ENCODE results near the gene GSK3B.

GSK3B gene

DNA sequence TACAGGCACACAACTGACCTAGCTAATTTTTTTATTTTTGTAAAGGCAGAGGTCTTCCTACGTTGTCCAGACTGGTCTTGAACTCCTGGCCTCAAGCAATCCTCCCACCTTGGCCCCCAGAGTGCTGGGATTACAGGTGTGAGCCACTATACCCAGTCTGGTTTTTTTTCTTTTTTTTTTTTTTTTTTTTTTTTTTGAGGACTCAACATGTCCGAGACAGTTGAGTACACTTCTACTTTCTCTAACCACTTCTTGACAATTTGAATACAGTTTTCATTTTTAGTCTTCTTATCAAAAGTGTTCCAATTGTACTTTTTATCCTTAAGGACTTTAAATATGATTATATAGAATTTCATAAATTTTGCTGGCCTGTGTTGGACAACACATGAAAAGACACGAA, 7.4 kb upstream of the GSK3B start:
- no peak for FAIRE-seq
- TF ChIP-seq SPI1 (IDR thresholded peaks at IDR 0.05; ENCODE audit: low read depth, low read length) (no peak), POLR2AphosphoS5 (IDR thresholded peaks at IDR 0.05; ENCODE audit: low read depth, low read length) (no peak)
- DNase-seq (ENCODE audit: insufficient read length, low spot score), result no peak

DNA sequence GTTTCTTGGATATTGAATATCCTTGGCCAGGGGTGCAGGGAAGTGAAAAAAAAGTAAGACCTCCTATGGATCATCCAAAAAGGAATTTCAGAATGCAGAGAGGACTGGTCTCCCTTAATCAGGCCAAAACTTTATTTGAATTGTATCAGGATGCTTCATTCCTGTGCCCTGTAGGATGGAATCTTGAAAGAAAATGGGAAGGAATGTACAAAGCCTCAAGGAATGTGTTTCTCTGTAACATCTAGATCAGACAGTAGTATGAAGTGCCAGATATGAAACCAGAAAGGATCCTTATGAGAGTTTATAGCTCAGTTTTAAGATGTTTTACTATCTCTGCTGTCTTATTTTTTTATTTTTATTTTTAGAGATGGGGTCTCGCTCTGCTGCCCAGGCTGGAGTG, 6.5 kb upstream of the GSK3B start:
- no peak for FAIRE-seq
- TF ChIP-seq POLR2AphosphoS5 (IDR thresholded peaks at IDR 0.05; ENCODE audit: low read depth, low read length) (no peak), PAX5 (IDR thresholded peaks at IDR 0.05; ENCODE audit: insufficient read depth, low read length, severe bottlenecking) (no peak), SPI1 (IDR thresholded peaks at IDR 0.05; ENCODE audit: low read depth, low read length) (no peak), TAF1 (IDR thresholded peaks at IDR 0.05; ENCODE audit: low read depth, low read length) (no peak), POLR2A (IDR thresholded peaks at IDR 0.05; ENCODE audit: low read depth, low read length) (no peak), POU2F2 (IDR thresholded peaks at IDR 0.05; ENCODE audit: low read depth, low read length) (no peak)

DNA sequence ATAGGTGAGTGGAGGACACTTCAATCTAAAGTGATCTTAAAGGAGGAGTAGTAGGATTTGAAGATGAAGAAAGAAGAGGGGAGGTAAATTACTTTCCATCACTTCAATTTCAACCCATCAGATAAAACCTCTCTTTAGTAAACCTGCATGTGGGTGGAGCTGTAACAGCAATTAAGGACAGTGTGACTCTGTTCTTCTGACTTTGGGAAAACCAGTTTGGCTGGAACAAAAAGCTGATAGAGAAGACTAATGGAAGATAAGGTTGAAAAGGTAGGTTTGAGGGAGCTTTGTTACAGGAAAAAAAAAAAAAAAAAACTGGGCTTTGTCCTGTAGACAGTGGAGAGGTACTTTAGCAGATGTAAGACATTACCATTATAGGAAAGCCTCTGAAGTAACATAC, 4.5 kb upstream of the GSK3B start:
- no peak for FAIRE-seq
- TF ChIP-seq SPI1 (IDR thresholded peaks at IDR 0.05; ENCODE audit: low read depth, low read length), result no peak
- TF ChIP-seq POLR2AphosphoS5 (IDR thresholded peaks at IDR 0.05; ENCODE audit: low read depth, low read length), result no peak
- TF ChIP-seq POU2F2 (IDR thresholded peaks at IDR 0.05; ENCODE audit: low read depth, low read length), result no peak
- no peak for TF ChIP-seq TAF1 (IDR thresholded peaks at IDR 0.05; ENCODE audit: low read depth, low read length)
- no peak for TF ChIP-seq POLR2A (IDR thresholded peaks at IDR 0.05; ENCODE audit: low read depth, low read length)
- no peak for TF ChIP-seq PAX5 (IDR thresholded peaks at IDR 0.05; ENCODE audit: insufficient read depth, low read length, severe bottlenecking)
- DNase-seq (ENCODE audit: insufficient read length, low spot score), result no peak

More for the DNA sequence above, 6.5 kb upstream of the GSK3B start:
- DNase-seq (ENCODE audit: insufficient read length, low spot score), result no peak

DNA sequence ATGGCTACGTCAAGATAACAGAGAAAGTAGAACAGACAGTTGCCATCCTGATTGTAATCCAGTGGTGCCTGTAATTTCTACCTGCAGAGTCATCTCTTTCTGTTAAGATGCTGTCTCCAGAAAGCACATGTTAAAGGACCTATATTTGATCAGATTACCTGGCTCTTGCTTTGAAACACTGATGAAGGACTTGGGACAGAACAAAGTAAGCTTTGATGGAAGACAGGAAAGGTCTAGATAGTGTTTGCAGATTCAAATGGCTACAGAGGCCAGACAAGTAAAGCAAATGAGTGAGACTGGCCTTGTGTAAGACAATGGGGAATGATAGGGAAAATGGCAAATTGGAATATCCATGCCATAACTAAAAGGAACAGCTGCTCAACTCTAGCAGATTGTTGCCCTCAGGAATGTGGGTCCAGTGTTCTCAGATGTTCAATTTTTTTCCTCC, 1.8 kb upstream of the GSK3B start:
- TF ChIP-seq POLR2AphosphoS5 (IDR thresholded peaks at IDR 0.05; ENCODE audit: low read depth, low read length) (no peak), TAF1 (IDR thresholded peaks at IDR 0.05; ENCODE audit: low read depth, low read length) (no peak), POLR2A (IDR thresholded peaks at IDR 0.05; ENCODE audit: low read depth, low read length) (no peak), POU2F2 (IDR thresholded peaks at IDR 0.05; ENCODE audit: low read depth, low read length) (no peak), PAX5 (IDR thresholded peaks at IDR 0.05; ENCODE audit: insufficient read depth, low read length, severe bottlenecking) (no peak), SPI1 (IDR thresholded peaks at IDR 0.05; ENCODE audit: low read depth, low read length) (no peak)
- DNase-seq (ENCODE audit: insufficient read length, low spot score) (no peak), FAIRE-seq (no peak)

DNA sequence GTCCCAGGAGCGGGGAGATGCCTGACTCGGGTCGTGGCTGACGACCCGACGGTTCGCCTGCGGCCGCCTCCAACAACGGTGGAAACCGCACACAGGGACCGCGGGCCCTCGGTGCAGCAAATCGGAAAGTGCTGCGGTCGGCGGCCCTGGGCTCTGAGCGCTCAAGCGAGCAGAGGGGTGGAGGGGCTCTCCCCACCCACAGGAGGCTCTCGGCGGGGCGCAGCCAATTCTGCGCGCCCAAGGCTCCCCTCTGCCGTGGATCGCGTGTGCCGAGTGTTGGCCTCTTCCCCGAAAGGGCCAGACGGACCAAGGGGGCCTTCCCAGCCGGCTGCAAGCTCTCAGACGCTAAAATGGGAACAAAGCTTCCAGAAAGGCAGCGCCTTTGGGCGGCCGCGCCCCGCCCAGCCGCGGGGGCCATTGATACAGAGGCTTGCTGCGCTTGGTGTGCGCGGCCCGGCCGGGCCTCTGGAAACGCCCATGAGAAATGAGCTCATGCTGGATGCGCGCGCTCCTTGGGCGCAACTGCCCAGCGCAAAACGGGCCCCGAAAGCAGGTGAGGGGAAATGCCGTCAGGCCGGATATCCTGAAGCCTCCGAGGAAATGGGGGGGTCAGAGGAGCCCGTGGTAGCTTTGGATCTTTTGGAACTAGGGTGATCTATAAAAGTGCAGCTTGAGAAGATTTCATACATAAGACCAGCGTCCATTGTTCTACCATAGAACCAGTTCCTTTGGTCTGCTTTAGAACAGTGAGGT, 1.2 kb upstream of the GSK3B start:
- TF ChIP-seq SPI1 (IDR thresholded peaks at IDR 0.05; ENCODE audit: low read depth, low read length) (peak; percentile 36), PAX5 (IDR thresholded peaks at IDR 0.05; ENCODE audit: insufficient read depth, low read length, severe bottlenecking) (peak; percentile 92), POU2F2 (IDR thresholded peaks at IDR 0.05; ENCODE audit: low read depth, low read length) (no peak; the same call in 1 of the 2 replicates), POLR2A (IDR thresholded peaks at IDR 0.05; ENCODE audit: low read depth, low read length) (peak; percentile 89), TAF1 (IDR thresholded peaks at IDR 0.05; ENCODE audit: low read depth, low read length) (peak; percentile 89; the same call in 1 of the 2 replicates), POLR2AphosphoS5 (IDR thresholded peaks at IDR 0.05; ENCODE audit: low read depth, low read length) (peak; percentile 86)
- DNase-seq (ENCODE audit: insufficient read length, low spot score) (peak; percentile 44), FAIRE-seq (no peak)

DNA sequence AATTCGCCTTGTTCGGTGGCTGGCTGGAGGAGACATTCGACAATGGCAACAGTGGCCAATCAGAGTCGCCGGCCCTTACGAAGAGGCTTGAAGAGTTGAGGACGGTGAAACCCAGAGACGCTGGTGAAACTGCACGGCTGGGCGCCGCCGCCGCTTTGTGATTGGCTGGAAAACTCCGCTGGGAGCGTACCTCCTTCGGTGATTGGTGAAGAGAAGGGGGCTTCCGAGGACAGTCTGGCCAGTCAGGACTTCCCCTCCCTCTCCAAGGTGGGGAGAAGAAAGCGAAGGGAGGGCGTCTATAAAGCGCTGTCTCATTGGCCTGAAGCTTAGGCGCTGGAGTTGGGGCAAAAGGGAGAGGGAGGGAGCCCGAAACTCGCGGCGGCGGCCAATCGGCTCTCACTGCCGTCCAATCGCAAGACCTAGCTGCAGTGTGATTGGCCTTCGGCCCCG, 554 bp upstream of the GSK3B start:
- DNase-seq (ENCODE audit: insufficient read length, low spot score) (peak; percentile 78), FAIRE-seq (no peak)

DNA sequence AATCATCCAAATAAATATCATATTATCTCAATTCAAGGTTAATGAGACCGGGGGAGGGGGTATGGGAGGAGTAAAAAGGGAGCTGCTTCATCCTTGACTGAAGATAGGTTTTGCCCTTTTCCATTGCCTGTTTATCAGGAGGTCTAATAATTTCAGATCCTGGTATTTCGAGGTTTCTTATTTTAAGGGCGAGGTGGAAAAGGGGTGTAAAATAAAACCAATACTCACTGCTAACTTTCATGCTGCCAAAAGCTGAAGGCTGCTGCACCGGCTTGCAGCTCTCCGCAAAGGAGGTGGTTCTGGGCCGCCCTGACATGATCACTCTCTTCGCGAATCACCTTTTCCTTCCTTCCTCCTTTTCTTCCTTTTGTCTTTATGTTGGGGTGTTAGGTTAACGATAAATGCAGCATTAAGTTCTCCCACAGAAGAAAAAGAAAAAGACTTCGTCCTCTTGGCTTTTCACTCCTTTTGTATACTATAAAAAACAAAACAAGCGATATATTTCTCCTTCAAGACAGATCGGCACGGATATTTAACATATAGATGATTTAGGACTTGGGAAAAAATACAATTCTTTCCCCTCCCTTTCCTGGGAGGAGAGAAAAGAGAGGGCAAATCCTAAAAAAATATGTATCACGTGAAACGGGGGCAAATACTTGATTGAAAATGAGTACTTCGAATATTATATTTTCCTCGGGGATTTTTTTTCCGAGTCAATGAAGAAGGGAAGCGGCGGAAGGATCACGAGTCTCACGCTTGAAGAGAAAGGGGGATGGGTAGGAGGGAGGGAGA, 932 bp downstream of the GSK3B start:
- FAIRE-seq (peak; percentile 81), DNase-seq (ENCODE audit: insufficient read length, low spot score) (no peak)
- no peak for TF ChIP-seq POLR2A (IDR thresholded peaks at IDR 0.05; ENCODE audit: low read depth, low read length)
- TF ChIP-seq TAF1 (IDR thresholded peaks at IDR 0.05; ENCODE audit: low read depth, low read length), result no peak

More for the DNA sequence above, 554 bp upstream of the GSK3B start:
- peak; percentile 64 for TF ChIP-seq SPI1 (IDR thresholded peaks at IDR 0.05; ENCODE audit: low read depth, low read length)
- no peak for TF ChIP-seq POLR2A (IDR thresholded peaks at IDR 0.05; ENCODE audit: low read depth, low read length)
- TF ChIP-seq POLR2AphosphoS5 (IDR thresholded peaks at IDR 0.05; ENCODE audit: low read depth, low read length), result no peak
- no peak for TF ChIP-seq TAF1 (IDR thresholded peaks at IDR 0.05; ENCODE audit: low read depth, low read length)

DNA sequence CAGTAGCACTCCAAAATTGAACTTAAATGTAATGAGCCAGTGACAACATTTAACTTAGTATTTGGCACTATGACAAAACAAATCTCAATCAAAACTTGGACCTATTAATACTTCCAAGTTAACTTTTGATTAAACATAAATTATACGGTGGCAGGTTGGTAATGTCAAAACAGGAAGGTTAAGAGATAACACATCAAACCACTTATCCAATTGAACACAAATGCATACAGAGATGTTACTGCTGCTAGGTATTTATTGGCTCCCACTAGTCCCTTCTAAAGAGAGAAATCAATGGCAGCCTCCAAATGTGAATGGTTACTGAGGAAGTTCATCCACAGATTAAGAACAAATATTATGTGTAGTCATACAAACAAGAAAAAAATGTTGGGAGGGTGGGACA, 1.8 kb downstream of the GSK3B start:
- no peak for DNase-seq (ENCODE audit: insufficient read length, low spot score)
- TF ChIP-seq TAF1 (IDR thresholded peaks at IDR 0.05; ENCODE audit: low read depth, low read length) (no peak), POLR2A (IDR thresholded peaks at IDR 0.05; ENCODE audit: low read depth, low read length) (no peak), SPI1 (IDR thresholded peaks at IDR 0.05; ENCODE audit: low read depth, low read length) (no peak), POLR2AphosphoS5 (IDR thresholded peaks at IDR 0.05; ENCODE audit: low read depth, low read length) (no peak), PAX5 (IDR thresholded peaks at IDR 0.05; ENCODE audit: insufficient read depth, low read length, severe bottlenecking) (no peak), POU2F2 (IDR thresholded peaks at IDR 0.05; ENCODE audit: low read depth, low read length) (no peak)
- no peak for FAIRE-seq

DNA sequence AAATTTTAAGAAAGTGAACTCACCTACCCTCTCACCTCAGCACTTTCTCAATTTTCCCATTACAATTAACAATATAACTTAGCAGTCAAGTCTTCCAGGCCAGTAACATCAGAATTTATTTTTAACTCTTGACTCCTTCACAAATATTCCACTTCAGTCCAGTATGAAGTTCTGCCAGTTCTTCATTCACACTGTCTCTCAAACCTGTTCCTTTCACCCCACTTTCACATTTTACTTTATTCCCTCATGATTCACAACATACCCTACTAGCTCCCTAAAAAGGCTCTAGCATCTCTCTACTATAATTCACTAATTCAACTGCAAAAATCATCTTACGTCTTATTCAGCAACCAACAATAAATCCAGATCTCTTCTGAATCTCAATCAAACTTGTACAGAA, 3.8 kb downstream of the GSK3B start:
- DNase-seq (ENCODE audit: insufficient read length, low spot score) (no peak), FAIRE-seq (no peak)
- no peak for TF ChIP-seq PAX5 (IDR thresholded peaks at IDR 0.05; ENCODE audit: insufficient read depth, low read length, severe bottlenecking)
- TF ChIP-seq TAF1 (IDR thresholded peaks at IDR 0.05; ENCODE audit: low read depth, low read length), result no peak
- no peak for TF ChIP-seq SPI1 (IDR thresholded peaks at IDR 0.05; ENCODE audit: low read depth, low read length)
- TF ChIP-seq POLR2AphosphoS5 (IDR thresholded peaks at IDR 0.05; ENCODE audit: low read depth, low read length), result no peak
- no peak for TF ChIP-seq POU2F2 (IDR thresholded peaks at IDR 0.05; ENCODE audit: low read depth, low read length)
- no peak for TF ChIP-seq POLR2A (IDR thresholded peaks at IDR 0.05; ENCODE audit: low read depth, low read length)
